ENCODE results near the gene CLIC1. TPM values are rescaled to one million over a fixed set of nuclear protein-coding genes. Genes with fewer than 3 reads are reported as not detected.

CLIC1 gene
- total RNA-seq, 1 donor from 2014 or later, result 374 TPM

GRCh38 chr6:31778193-31778592 lies 41.9 kb upstream of the CLIC1 start:
- H3K27me3 Mint-ChIP-seq, result no peaks in the 10 kb centered on the region
- TF ChIP-seq, protein P1, sequence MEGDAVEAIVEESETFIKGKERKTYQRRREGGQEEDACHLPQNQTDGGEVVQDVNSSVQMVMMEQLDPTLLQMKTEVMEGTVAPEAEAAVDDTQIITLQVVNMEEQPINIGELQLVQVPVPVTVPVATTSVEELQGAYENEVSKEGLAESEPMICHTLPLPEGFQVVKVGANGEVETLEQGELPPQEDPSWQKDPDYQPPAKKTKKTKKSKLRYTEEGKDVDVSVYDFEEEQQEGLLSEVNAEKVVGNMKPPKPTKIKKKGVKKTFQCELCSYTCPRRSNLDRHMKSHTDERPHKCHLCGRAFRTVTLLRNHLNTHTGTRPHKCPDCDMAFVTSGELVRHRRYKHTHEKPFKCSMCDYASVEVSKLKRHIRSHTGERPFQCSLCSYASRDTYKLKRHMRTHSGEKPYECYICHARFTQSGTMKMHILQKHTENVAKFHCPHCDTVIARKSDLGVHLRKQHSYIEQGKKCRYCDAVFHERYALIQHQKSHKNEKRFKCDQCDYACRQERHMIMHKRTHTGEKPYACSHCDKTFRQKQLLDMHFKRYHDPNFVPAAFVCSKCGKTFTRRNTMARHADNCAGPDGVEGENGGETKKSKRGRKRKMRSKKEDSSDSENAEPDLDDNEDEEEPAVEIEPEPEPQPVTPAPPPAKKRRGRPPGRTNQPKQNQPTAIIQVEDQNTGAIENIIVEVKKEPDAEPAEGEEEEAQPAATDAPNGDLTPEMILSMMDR (IDR thresholded peaks at IDR 0.05), result no peak
- POLR2A ChIA-PET, result interaction anchor here (0.7 to 1.9 kb wide), 6 partner anchors 12 to 55 kb away, joined by 3 to 12 read pairs (median 6); partner anchors contain the start of genes LSM2, MSH5 and VARS1
- ATAC-seq (ENCODE audit: low read depth) (no peak), DNase-seq (no peak)
- no peak overlapping the region for H3K27ac Mint-ChIP-seq
- H3K9me3 Mint-ChIP-seq, result no peaks in the 10 kb centered on the region
- intact Hi-C loops (cut with micrococcal nuclease), result no loop called here
- peaks cover 24% of the 10 kb centered on the region for H3K4me1 Mint-ChIP-seq
- no peak overlapping the region for H3K4me3 Mint-ChIP-seq
- CTCF ChIA-PET, result interaction anchor here (1.8 kb wide), 1 partner anchor 13 kb away, joined by 5 read pairs; no protein-coding TSS in a partner anchor
- peaks cover 48% of the 10 kb centered on the region for H3K36me3 Mint-ChIP-seq (ENCODE audit: low read depth)

DNA sequence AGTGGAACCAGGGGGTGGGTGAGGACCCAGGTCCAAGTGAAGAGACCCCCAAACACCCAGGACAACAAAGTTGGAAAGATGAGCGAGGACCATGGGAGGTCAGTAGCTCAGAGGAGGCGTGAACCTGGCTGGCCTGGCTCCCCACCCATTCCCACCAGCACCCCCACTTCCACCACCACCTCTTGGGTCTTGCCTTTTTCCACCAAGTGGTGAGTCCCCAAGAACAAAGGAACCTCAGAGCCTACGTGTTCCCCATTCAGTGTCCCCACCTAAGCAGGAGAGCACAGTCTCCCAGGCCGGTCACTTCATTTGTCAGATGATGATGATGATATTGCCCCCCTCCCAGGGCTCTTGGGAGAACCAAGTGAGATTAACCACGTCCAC lies 41.3 kb upstream of the CLIC1 start:
- ATAC-seq (ENCODE audit: low read depth), result no peak
- no peak overlapping the region for H3K4me3 Mint-ChIP-seq
- no peaks in the 10 kb centered on the region for H3K9me3 Mint-ChIP-seq
- CTCF ChIA-PET, result interaction anchor here (1.8 kb wide), 1 partner anchor 14 kb away, joined by 5 read pairs; no protein-coding TSS in a partner anchor
- peak overlapping the region; percentile 72 for H3K27ac Mint-ChIP-seq
- no peaks in the 10 kb centered on the region for H3K27me3 Mint-ChIP-seq
- peaks cover 44% of the 10 kb centered on the region for H3K36me3 Mint-ChIP-seq (ENCODE audit: low read depth)
- POLR2A ChIA-PET, result interaction anchor here (0.6 to 1.9 kb wide), 12 partner anchors 13 to 126 kb away, joined by 3 to 12 read pairs (median 6); partner anchors contain the start of genes HSPA1A, HSPA1L, LSM2 and MSH5
- intact Hi-C loops (cut with micrococcal nuclease), result loop anchor here (1.0 kb wide), 2 partner anchors 12 to 17 kb away; no protein-coding TSS in a partner anchor
- TF ChIP-seq, protein P1 (IDR thresholded peaks at IDR 0.05), result no peak
- no peak for DNase-seq
- peaks cover 27% of the 10 kb centered on the region for H3K4me1 Mint-ChIP-seq

GRCh38 chr6:31776989-31777666 lies 40.8 kb upstream of the CLIC1 start, which contains the start of gene VWA7:
Gene VWA7, minus strand, starts transcription at chr6:31777328. Its CDS starts 549 bp downstream, at chr6:31776779.
- peaks cover 38% of the 10 kb centered on the region for H3K36me3 Mint-ChIP-seq (ENCODE audit: low read depth)
- no peaks in the 10 kb centered on the region for H3K9me3 Mint-ChIP-seq
- H3K4me3 Mint-ChIP-seq, result peak within 1 kb of the TSS; percentile 50
- TF ChIP-seq, protein P1 (IDR thresholded peaks at IDR 0.05), result no peak
- intact Hi-C loops (cut with micrococcal nuclease), result loop anchor here (1.0 kb wide), 2 partner anchors 12 to 17 kb away; no protein-coding TSS in a partner anchor
- POLR2A ChIA-PET, result interaction anchor here (0.6 to 1.9 kb wide), 12 partner anchors 13 to 125 kb away, joined by 3 to 12 read pairs (median 6); partner anchors contain the start of genes HSPA1A, HSPA1L, LSM2 and MSH5
- no peaks in the 10 kb centered on the region for H3K27me3 Mint-ChIP-seq
- H3K27ac Mint-ChIP-seq, result peak within 1 kb of the TSS; percentile 72
- ATAC-seq (ENCODE audit: low read depth), result peak; percentile 90
- peaks cover 30% of the 10 kb centered on the region for H3K4me1 Mint-ChIP-seq
- CTCF ChIA-PET, result no interaction called here
- peak; percentile 64 for DNase-seq

DNA sequence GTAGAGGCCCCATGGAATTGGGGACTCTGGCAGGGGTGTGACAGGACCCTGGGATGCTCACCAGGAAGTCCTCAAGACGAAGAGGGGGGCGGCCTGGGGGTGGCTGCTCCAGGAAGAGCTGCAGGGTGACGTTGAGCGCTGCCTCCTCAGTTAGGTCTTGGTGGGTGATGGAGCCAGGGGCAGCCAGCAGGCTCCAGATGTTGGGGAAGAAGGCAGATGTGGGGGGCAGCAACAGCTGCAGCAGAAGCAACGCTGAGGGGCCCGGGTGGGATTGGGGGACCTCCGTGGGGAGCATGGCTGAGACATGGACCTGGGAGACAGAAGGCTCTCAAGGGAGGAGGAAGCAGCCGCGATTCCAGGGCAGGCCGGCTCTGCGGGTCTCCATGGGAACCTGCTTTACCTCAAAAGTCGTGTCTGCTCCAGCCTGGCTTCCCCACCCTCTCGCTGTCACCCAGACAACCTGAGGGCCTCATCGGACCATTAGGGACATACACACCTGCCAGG lies 40.2 kb upstream of the CLIC1 start:
- CTCF ChIA-PET, result no interaction called here

More for the DNA sequence above, 40.2 kb upstream of the CLIC1 start:
- Mint-ChIP-seq H3K4me1 (peaks cover 30% of the 10 kb centered on the region), H3K27me3 (no peaks in the 10 kb centered on the region), H3K9me3 (no peaks in the 10 kb centered on the region), H3K4me3 (peak overlapping the region; percentile 50), H3K27ac (peak overlapping the region; percentile 72), H3K36me3 (ENCODE audit: low read depth) (peaks cover 33% of the 10 kb centered on the region)
- DNase-seq (no peak), ATAC-seq (ENCODE audit: low read depth) (no peak)
- intact Hi-C loops (cut with micrococcal nuclease), result no loop called here
- POLR2A ChIA-PET, result interaction anchor here (1.3 to 1.9 kb wide), 7 partner anchors 14 to 45 kb away, joined by 3 to 12 read pairs (median 6); partner anchors contain the start of genes HSPA1A, HSPA1L, LSM2 and MSH5
- TF ChIP-seq, protein P1 (IDR thresholded peaks at IDR 0.05), result no peak

Measured in activated B cell treated with CpG ODN at 0.5 μM for 24 hours (primary cell).